Lung (tissue), 12 donors: ENCODE measurements around the gene MPV17L. TPM values are rescaled to one million over a fixed set of nuclear protein-coding genes. Genes with fewer than 3 reads are reported as not detected.
"Not testable (repeated sequence)": the region's sequence is repeated elsewhere in the genome, so short reads cannot be mapped to it uniquely, and the experiment has no call there.

Experiments used
- ATAC-seq: fragments of 200-7000 bp; cut with Tn5 transposase; one replicate; pipeline ENCODE4 v1.9.1; 2020; ENCODE audit warnings: moderate number of reproducible peaks; ENCODE audit not compliant: insufficient read depth, low FRiP score
- DNase-seq, 3 donors: peaks; one replicate each; pipeline ENCODE4 v3.0.0-alpha.2; 2013 to 2017
- H3K27ac ChIP-seq, 2 donors: one replicate each; pipeline ENCODE4 v1.5.1; 2013; ENCODE audit warnings: mild to moderate bottlenecking in 2 of 2, moderate library complexity in 2 of 2, control low read depth in 1 of 2, inconsistent platforms in 1 of 2, low read depth in 1 of 2, low read length in 1 of 2
- H3K27me3 ChIP-seq, 3 donors: one replicate each; pipeline ENCODE4 v1.5.1; 2013; ENCODE audit warnings: low read length in 2 of 3; ENCODE audit not compliant: control insufficient read depth in 3 of 3, insufficient read depth in 3 of 3
- H3K36me3 ChIP-seq, 4 donors: one replicate each; pipeline ENCODE4 v1.5.1; 2013; ENCODE audit warnings: low read length in 4 of 4, mild to moderate bottlenecking in 1 of 4, moderate library complexity in 1 of 4; ENCODE audit not compliant: control insufficient read depth in 4 of 4, insufficient read depth in 4 of 4
- H3K4me1 ChIP-seq, 5 donors: one replicate each; pipeline ENCODE4 v1.5.1; 2013; ENCODE audit warnings: low read length in 5 of 5, mild to moderate bottlenecking in 2 of 5, moderate library complexity in 1 of 5; ENCODE audit not compliant: control insufficient read depth in 5 of 5, insufficient read depth in 5 of 5
- H3K4me3 ChIP-seq: one replicate; pipeline ENCODE4 v1.5.1; 2013; ENCODE audit warnings: mild to moderate bottlenecking, control low read depth, moderate library complexity
- H3K9ac ChIP-seq, 2 donors: one replicate each; pipeline ENCODE4 v1.5.1; 2013; ENCODE audit warnings: low read length in 2 of 2, control low read depth in 1 of 2; ENCODE audit not compliant: insufficient read depth in 1 of 2
- H3K9me3 ChIP-seq, 4 donors: one replicate each; pipeline ENCODE4 v1.5.1; 2013; ENCODE audit warnings: low read length in 3 of 4, mild to moderate bottlenecking in 1 of 4, moderate library complexity in 1 of 4; ENCODE audit not compliant: control insufficient read depth in 4 of 4, insufficient read depth in 3 of 4
- WGBS, 2 donors: extraction: QIAGEN DNeasy Blood & Tissue Kit; methylation state at CpG; one replicate each; pipeline ENCODE4 v1.1.7; 2013; 5-methylcytosine and 5-hydroxymethylcytosine counted together
- polyA plus RNA-seq, 2 donors: library from polyadenylated mRNA; stranded (reverse); fragments of 200-250 nt; gene quantifications; one replicate each; pipeline ENCODE4 v1.2.1, GENCODE V29; 2013
- total RNA-seq, 2 donors: library from RNA; depleted of rRNA in 1 of 2; stranded (reverse); fragments of >200 nt in 1 of 2; gene quantifications; one replicate each; pipeline ENCODE4 v1.2.1, GENCODE V29; 2014 to 2021
- TF ChIP-seq, protein P1 (sequence below): IDR thresholded peaks from 2 replicates; pipeline ENCODE4 v1.5.1; 2012; ENCODE audit warnings: mild to moderate bottlenecking; ENCODE audit errors: control extremely low read depth, extremely low read depth
- donor health status: control.
- donor health status: control.
- donor health status: Bipolar disorder and iron deficiency.
- donor health status: healthy.
- donor health status: DM: yes; HTN: yes; CAD: no.

Gene MPV17L
- total and polyA plus RNA-seq, 4 donors = 1.0 to 7.0 (median 1.2) TPM

DNA sequence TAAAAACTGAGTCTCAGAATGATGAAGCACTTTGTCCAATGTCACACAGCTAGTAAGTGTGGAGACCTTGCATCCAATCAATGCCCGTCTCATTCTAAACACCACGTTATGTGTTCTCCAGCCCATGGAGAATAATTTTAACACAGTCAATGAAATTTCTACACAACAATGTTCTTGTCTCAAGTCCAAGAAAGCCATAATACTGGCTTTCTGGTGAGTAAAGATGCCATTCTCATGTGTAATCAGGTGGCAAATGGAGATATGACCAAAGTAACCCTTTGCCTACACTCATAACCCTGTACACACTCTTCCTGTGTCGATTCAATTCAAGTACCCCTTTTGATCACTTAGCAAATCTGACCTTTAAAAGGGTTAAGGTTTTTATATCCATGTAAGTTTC lies 12.7 kb upstream of the MPV17L start:
- H3K4me1 ChIP-seq, DNase-seq, H3K36me3 ChIP-seq, ATAC-seq, H3K27me3 ChIP-seq, H3K27ac ChIP-seq, H3K9ac ChIP-seq, H3K4me3 ChIP-seq, H3K9me3 ChIP-seq: not testable (repeated sequence)
- 58 to 86% methylated on average over 3 of the region's 3 CpGs for WGBS, 2 donors

DNA sequence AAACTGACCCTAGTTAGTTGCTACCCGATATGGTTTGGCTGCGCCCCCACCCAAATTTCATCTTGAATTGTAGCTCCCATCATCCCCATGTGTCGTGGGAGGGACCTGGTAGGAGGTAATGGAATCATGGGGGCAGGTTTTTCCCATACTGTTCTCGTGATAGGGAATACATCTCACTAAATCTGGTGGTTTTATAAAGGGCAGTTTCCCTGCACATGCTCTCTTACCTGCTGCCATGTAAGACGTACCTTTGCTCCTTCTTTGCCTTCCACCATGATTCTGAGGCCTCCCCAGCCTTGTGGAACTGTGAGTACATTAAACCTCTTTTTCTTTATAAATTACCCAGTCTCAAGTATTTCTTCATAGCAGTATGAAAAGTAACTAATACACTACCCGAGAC lies 7.5 kb upstream of the MPV17L start:
- H3K9ac ChIP-seq, H3K9me3 ChIP-seq, H3K27ac ChIP-seq, ATAC-seq, H3K4me3 ChIP-seq, DNase-seq, H3K4me1 ChIP-seq, H3K27me3 ChIP-seq, H3K36me3 ChIP-seq: not testable (repeated sequence)
- WGBS, 2 donors = 84 to 91% methylated on average over 6 of the region's 6 CpGs

DNA sequence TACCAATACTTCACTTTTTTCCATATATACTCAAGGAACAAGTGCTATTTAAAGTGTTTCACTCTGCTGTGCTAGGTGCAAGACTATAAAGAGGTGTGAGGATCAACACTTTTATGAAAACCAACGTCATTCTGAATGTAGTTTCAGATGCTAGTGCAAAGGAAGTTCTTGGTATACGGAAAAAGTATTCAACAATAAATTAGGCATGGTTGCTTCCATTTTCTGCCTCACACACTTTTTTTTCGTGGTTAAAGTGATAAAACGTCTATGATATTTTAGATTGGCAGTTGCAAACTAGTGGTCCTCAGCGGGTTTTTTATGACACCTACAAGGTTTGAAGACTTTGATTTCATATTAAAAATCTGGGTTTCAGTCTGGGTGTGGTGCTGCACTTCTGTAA lies 5.6 kb upstream of the MPV17L start:
- not testable (repeated sequence) for H3K9ac ChIP-seq, H3K9me3 ChIP-seq, H3K36me3 ChIP-seq, H3K4me3 ChIP-seq, H3K27me3 ChIP-seq, ATAC-seq, H3K27ac ChIP-seq, H3K4me1 ChIP-seq, DNase-seq
- 70 to 75% methylated on average over 5 of the region's 5 CpGs for WGBS, 2 donors

DNA sequence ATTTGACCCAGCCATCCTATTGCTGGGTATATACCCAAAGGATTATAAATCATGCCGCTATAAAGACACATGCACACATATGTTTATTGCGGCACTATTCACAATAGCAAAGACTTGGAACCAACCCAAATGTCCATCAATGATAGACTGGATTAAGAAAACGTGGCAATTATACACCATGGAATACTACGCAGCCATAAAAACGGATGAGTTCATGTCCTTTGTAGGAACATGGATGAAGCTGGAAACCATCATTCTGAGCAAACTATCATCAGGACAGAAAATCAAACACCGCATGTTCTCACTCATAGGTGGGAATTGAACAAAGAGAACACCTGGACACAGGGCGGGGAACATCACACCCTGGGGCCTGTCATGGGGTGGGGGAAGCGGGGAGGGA lies 2.5 kb upstream of the MPV17L start:
- not testable (repeated sequence) for ATAC-seq, H3K27ac ChIP-seq, DNase-seq, H3K36me3 ChIP-seq, H3K27me3 ChIP-seq, H3K4me1 ChIP-seq, H3K4me3 ChIP-seq, H3K9me3 ChIP-seq, H3K9ac ChIP-seq
- 94 to 96% methylated on average over 7 of the region's 8 CpGs for WGBS, 2 donors

DNA sequence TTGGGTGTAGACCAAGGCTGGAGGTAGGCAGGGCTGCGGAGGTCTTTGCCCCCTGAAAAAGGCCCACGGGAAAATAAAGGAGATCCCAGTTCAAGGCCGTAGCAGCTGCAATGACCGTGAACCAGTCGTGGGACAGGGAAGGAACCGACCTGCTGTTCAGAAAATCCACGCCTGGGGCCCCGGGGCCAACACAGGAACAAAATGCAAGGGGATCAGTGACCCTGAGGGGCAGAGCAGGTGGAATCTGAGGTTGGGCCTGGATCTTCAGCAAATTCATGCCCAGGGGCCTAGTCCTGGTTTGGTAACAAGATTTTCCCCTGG lies 915 bp downstream of the MPV17L start:
- 85 to 86% methylated on average over 8 of the region's 8 CpGs for WGBS, 2 donors
- not testable (repeated sequence) for H3K9ac ChIP-seq, ATAC-seq, H3K9me3 ChIP-seq, H3K36me3 ChIP-seq, H3K4me1 ChIP-seq, H3K4me3 ChIP-seq, DNase-seq, H3K27me3 ChIP-seq, H3K27ac ChIP-seq

DNA sequence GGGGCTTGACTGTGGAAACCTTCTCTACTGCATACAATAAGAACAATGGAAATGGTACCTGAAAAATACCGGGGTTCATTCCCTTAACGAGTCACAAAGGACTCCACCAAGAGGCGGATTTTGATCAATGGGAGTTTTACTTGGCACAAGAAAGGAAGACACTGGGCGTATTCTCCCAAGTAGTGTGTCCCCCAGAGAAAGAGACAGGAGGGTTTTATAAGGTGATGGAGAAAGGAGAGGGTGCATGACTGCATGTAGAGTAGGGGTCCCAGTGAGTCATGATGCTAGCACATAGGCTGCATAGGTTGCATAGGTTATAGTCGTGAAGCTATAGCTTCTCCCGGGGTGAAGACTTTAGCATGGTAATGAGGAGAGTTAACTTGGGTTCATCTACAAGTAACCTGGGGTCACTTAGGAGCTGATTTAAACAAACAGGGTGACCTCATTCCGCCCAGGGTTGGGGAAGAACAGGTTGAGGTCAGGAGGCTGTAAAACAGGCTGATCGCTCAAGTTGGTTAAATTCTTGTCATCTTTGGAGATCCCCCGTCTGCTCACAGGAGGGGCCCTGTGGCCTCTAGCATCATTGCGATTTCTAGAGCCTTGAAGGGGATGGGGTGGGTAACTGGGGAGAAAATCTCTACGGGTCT lies 1.5 kb downstream of the MPV17L start:
- ATAC-seq = no peak
- Histone ChIP-seq H3K9me3 (no peaks in the 10 kb centered on the region), H3K27ac (no peak overlapping the region), H3K36me3 (no peaks in the 10 kb centered on the region), H3K9ac (no peak overlapping the region), H3K4me3 (no peak overlapping the region), H3K27me3 (no peaks in the 10 kb centered on the region), H3K4me1 (peaks cover 0 to 2% (median 0%) of the 10 kb centered on the region in 5 donors)
- 93 to 97% methylated on average over 11 of the region's 11 CpGs for WGBS, 2 donors
- TF ChIP-seq, protein P1, sequence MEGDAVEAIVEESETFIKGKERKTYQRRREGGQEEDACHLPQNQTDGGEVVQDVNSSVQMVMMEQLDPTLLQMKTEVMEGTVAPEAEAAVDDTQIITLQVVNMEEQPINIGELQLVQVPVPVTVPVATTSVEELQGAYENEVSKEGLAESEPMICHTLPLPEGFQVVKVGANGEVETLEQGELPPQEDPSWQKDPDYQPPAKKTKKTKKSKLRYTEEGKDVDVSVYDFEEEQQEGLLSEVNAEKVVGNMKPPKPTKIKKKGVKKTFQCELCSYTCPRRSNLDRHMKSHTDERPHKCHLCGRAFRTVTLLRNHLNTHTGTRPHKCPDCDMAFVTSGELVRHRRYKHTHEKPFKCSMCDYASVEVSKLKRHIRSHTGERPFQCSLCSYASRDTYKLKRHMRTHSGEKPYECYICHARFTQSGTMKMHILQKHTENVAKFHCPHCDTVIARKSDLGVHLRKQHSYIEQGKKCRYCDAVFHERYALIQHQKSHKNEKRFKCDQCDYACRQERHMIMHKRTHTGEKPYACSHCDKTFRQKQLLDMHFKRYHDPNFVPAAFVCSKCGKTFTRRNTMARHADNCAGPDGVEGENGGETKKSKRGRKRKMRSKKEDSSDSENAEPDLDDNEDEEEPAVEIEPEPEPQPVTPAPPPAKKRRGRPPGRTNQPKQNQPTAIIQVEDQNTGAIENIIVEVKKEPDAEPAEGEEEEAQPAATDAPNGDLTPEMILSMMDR = no peak
- no peak for DNase-seq
